Vagina (tissue), 2 donors: Measurements from ENCODE around the gene ST6GALNAC4.

Source experiments
- CTCF ChIP-seq, 3 experiments: fragments of 450-650 bp in 2 of 3; fragments of 200-600 bp in 1 of 3; sonication (generic) in 1 of 3; IDR thresholded peaks; one replicate each; pipeline ENCODE4 v1.5.1; 2017 to 2019; ENCODE audit warnings: antibody characterized with exemption in 3 of 3, mild to moderate bottlenecking in 2 of 3, moderate library complexity in 2 of 3
- POLR2A ChIP-seq, 2 donors: fragments of 450-650 bp; IDR thresholded peaks; one replicate each; pipeline ENCODE4 v1.6.1; 2017; ENCODE audit warnings: antibody characterized with exemption in 2 of 2, mild to moderate bottlenecking in 2 of 2, moderate library complexity in 2 of 2

DNA sequence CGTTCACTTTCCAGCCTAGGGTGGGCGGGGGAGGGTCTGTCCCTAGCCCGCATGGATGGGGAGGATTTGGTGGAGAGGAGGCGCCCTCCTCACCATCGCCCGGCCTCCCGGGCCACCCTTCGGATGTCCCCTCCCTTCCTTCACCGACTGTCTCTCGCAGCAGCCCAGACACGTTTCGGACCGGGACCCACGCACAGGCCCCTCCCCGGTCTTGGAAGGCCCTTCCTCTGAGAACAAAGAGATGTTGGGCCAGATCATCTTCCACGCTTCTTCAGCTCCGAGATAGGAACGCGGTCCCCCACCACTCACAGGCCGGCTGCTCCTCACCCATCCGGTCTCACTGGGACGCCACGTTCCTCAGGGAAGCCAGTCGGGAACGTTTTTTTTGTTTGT is 21.5 kb upstream of the ST6GALNAC4 start:
- TF ChIP-seq CTCF (IDR thresholded peaks at IDR 0.05) = no peak
- TF ChIP-seq POLR2A (IDR thresholded peaks at IDR 0.05) = no peak
